ENCODE data around the gene ITGAV. TPM values are rescaled to one million over a fixed set of nuclear protein-coding genes. Genes with fewer than 3 reads are reported as not detected.

The ITGAV gene
- total RNA-seq, 2 donors from 2014 or later: 11.2 to 11.8 TPM

DNA sequence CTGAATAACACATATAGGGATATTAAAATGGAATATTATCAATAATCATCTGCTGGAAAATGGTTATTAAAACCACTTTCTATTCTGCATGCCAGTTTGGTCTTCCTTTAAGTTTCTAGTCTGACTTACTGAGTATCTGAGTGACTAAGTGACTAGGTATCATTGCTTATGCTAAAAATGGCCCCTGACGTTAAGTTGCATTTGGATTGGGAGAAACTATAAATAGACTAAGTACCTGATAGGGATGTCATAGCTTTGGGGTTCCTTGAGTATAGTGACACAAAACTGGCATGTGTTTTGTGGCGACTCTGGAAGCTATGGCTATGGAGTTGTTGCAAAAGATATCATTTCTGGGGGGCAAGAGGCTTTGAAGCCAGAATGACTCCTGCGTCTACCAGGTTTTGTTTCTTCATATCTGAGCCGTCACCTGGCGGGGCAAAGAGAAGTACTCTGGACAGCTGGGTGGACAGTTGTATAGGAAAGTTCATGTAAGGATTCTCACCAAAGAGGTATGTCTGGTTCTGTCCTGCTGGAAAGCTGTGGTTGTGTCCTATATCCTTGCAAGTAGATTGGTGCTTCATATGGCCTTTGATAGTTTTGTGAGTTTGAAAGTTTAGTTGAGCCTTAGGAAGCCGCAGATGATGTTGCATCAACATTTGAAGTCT is 17.9 kb downstream of the ITGAV start:
- no peaks in the 10 kb centered on the region for H3K9me3 Mint-ChIP-seq
- H3K27me3 Mint-ChIP-seq (ENCODE audit: low read depth): no peaks in the 10 kb centered on the region
- ATAC-seq (replicated peaks in 1 of 2) (no peak), DNase-seq (no peak)
- no peaks in the 10 kb centered on the region for H3K36me3 Mint-ChIP-seq (ENCODE audit: insufficient read depth in 2 of 2)
- H3K4me3 Mint-ChIP-seq: no peak overlapping the region
- no peaks in the 10 kb centered on the region for H3K4me1 Mint-ChIP-seq (ENCODE audit: low read depth)
- H3K27ac Mint-ChIP-seq: no peak overlapping the region

DNA sequence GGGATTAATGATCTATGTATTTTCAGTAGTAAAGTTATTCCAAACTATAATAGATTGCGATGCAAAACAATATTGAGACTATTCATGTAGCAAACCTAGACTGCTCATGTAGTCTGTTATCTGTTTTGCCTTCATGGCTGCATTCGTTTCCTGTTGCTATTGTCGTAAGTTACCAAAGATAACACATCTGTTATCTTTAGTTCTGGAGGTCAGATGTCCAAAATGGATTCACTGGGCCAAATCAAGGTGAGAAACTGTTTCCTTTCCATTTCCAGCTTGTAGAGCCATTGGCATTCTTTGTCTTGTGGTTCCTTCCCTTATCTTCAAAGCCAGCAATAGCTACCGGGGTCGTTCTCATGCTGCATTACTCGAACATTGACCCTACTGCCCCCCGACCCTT is 20.9 kb downstream of the ITGAV start:
- Mint-ChIP-seq H3K27ac (no peak overlapping the region), H3K27me3 (ENCODE audit: low read depth) (no peaks in the 10 kb centered on the region), H3K4me3 (no peak overlapping the region), H3K9me3 (no peaks in the 10 kb centered on the region), H3K4me1 (ENCODE audit: low read depth) (no peaks in the 10 kb centered on the region), H3K36me3 (ENCODE audit: insufficient read depth in 2 of 2) (no peaks in the 10 kb centered on the region)
- ATAC-seq (replicated peaks in 1 of 2) (no peak), DNase-seq (no peak)

DNA sequence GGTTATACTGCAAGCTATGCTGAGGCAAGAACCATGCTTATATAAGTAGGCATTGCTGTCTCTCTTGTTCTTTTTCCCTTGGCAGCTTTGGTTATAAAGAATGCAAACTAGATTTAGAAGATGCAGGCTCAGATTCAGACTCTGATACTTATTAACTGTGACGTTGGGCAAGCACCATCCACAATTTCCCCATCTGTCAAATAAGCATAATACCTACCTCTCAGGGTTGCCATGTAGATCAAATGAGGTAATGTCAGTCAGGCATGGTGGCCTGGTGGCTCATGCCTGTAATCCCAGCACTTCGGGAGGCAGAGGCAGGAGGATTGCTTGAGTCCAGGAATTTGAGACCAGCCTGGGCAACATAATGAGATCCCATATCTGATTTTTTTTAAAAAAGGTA is 21.7 kb downstream of the ITGAV start:
- DNase-seq: no peak
- Mint-ChIP-seq H3K36me3 (ENCODE audit: insufficient read depth in 2 of 2) (no peaks in the 10 kb centered on the region), H3K27ac (no peak overlapping the region), H3K4me1 (ENCODE audit: low read depth) (no peaks in the 10 kb centered on the region), H3K4me3 (no peak overlapping the region), H3K27me3 (ENCODE audit: low read depth) (no peaks in the 10 kb centered on the region), H3K9me3 (no peaks in the 10 kb centered on the region)
- ATAC-seq (replicated peaks in 1 of 2): no peak

DNA sequence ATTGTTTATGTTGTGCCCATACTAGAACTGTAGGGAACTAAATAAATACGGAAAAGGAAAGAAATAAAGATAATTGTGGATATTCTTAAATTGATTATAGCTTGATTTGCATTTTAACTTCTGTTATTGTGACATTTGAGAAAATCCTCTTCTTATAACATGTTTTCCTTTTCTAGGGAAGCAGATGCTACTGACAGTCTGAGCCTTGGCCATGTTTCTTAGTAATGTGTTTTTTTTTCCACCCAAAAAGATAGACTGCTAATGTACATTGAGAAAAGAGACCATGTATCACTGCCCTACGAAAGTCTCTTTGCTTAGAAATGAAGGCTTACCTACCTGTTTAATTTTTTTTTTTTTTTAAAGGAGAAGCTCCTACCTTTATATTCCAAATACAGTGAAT is 22.2 kb downstream of the ITGAV start:
- Mint-ChIP-seq H3K36me3 (ENCODE audit: insufficient read depth in 2 of 2) (no peaks in the 10 kb centered on the region), H3K4me1 (ENCODE audit: low read depth) (no peaks in the 10 kb centered on the region), H3K27ac (no peak overlapping the region), H3K27me3 (ENCODE audit: low read depth) (no peaks in the 10 kb centered on the region), H3K9me3 (no peaks in the 10 kb centered on the region), H3K4me3 (no peak overlapping the region)
- ATAC-seq (replicated peaks in 1 of 2) (no peak), DNase-seq (no peak)

DNA sequence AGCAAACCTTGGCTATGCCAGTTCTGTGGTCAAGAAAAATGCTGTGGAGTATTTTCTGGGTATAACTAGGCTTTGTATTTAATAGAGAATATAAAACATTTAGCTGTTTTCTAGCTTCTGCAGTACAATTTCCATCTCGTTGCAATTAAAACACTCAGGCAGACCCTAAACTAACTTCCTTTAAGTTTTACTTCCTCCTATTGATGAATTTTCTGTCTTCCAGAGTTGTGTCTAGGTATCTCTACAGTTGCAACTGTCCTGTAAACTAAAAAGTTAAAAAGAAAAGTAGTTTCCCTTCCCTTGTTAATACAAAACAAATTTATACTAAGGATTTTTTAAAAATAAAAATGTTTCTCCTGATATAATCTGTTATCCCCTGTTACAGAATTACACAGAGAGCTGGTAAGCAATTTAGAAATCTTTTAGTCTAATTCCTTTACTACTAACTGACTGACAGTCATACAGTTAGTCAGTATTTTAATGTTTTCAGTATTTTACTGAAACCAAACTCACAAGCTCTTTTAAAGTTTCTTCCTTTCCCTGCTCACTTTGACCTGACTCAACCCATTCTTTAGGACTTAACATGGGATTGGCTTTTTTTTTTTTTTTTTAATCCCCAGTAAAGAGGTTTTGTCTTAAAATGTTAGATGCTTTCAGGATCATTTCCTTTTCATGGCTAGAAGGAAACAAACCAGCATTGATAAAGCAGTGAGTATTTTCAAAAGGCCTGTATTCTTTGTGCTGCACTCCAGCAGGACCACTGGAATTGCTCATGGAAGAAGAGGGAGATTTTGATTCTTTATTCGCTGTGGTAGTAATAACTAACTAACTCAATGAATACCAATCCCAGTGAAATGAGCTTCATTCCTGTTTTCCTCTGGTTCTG is 22.9 kb downstream of the ITGAV start:
- Mint-ChIP-seq H3K9me3 (no peaks in the 10 kb centered on the region), H3K4me3 (no peak overlapping the region), H3K36me3 (ENCODE audit: insufficient read depth in 2 of 2) (no peaks in the 10 kb centered on the region), H3K4me1 (ENCODE audit: low read depth) (no peaks in the 10 kb centered on the region), H3K27ac (no peak overlapping the region), H3K27me3 (ENCODE audit: low read depth) (no peaks in the 10 kb centered on the region)
- DNase-seq (no peak), ATAC-seq (replicated peaks in 1 of 2) (no peak)

DNA sequence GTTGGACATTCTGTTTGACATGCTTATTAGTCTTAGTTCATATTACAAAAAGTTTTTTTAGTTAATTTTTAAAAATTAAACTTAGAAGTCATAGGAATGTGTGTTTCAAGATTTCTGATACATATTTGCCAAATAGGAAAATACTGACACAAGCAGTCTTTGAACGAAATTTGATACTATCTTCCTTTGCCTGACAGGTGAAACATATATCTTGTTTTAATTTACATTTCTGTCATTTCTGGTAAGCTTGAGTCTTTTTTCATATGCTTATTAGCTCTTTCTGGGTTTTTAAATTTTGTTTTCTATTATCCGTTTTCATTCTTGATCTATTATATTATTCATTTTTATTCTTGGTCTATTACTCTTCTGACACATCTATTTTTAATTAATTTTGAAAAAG is 24.5 kb downstream of the ITGAV start:
- Mint-ChIP-seq H3K27me3 (ENCODE audit: low read depth) (no peaks in the 10 kb centered on the region), H3K4me1 (ENCODE audit: low read depth) (no peaks in the 10 kb centered on the region), H3K4me3 (no peak overlapping the region), H3K9me3 (no peaks in the 10 kb centered on the region), H3K36me3 (ENCODE audit: insufficient read depth in 2 of 2) (no peaks in the 10 kb centered on the region), H3K27ac (no peak overlapping the region)
- DNase-seq (no peak), ATAC-seq (replicated peaks in 1 of 2) (no peak)

DNA sequence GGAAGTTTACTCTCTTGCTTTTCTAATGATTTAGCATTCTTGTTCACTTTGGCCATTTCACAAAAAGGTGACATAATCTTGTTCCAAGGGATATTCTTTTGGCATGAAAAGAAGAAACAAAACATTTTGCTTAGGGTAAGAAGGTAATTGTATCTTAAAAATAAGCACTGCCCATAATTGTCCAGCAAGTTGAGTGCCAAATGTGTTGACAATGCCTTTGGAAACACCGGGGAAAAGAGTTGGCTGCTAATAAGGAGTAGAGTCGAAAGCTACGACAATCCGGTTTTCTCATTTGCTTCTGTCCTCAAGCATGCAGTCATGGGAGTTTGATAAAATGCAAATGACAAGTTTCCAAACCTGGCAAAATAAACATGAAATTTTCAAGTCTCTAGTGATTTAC is 27.3 kb downstream of the ITGAV start:
- ATAC-seq (replicated peaks in 1 of 2) (no peak), DNase-seq (no peak)
- H3K9me3 Mint-ChIP-seq: no peaks in the 10 kb centered on the region
- H3K27ac Mint-ChIP-seq: no peak overlapping the region
- no peaks in the 10 kb centered on the region for H3K4me1 Mint-ChIP-seq (ENCODE audit: low read depth)
- H3K27me3 Mint-ChIP-seq (ENCODE audit: low read depth): no peaks in the 10 kb centered on the region
- H3K4me3 Mint-ChIP-seq: no peak overlapping the region
- H3K36me3 Mint-ChIP-seq (ENCODE audit: insufficient read depth in 2 of 2): no peaks in the 10 kb centered on the region

DNA sequence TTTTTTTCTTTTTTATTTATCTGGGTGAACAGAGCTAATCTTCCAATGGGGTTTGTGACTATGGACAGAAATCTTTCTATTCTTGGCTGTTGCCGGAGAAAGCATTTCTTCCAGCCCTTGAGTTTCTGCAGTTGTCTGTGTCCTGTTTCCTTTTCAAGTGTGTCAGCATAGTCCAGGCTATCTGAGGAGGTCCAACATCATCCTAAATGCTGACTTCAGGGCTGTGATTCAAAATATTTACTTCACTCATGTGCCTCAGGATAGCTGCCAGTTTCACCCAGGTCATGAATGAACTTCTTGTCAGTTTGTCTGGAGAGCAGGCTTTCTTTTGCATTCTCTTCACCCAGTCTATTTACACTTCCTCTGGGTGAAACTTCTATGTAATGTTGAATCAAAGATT is 27.9 kb downstream of the ITGAV start:
- H3K27ac Mint-ChIP-seq: no peak overlapping the region
- H3K4me3 Mint-ChIP-seq: no peak overlapping the region
- no peak for DNase-seq
- ATAC-seq (replicated peaks in 1 of 2): no peak
- H3K27me3 Mint-ChIP-seq (ENCODE audit: low read depth): no peaks in the 10 kb centered on the region
- no peaks in the 10 kb centered on the region for H3K9me3 Mint-ChIP-seq
- no peaks in the 10 kb centered on the region for H3K4me1 Mint-ChIP-seq (ENCODE audit: low read depth)
- no peaks in the 10 kb centered on the region for H3K36me3 Mint-ChIP-seq (ENCODE audit: insufficient read depth in 2 of 2)

DNA sequence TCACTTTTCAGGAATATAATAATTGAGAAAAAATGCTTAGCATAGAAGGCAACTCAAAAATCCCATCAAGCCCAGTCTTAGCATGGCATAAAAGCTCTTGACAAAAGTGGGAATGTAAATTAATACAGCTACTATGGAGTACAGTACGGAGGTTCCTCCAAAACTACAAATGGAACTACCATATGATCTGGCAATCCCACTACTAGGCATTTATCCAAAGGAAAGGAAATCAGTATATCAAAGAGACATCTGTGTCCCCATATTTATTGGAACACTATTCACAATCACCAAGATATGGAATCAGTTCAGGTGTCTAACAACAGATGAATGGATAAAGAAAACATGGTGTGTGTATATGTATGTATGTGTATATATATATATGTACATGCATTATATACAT is 28.8 kb downstream of the ITGAV start:
- peaks cover 3 to 5% of the 10 kb centered on the region in 2 donors for H3K36me3 Mint-ChIP-seq (ENCODE audit: insufficient read depth in 2 of 2)
- ATAC-seq (replicated peaks in 1 of 2) (no peak), DNase-seq (no peak)
- H3K27ac Mint-ChIP-seq: no peak overlapping the region
- H3K4me3 Mint-ChIP-seq: no peak overlapping the region
- H3K4me1 Mint-ChIP-seq (ENCODE audit: low read depth): no peaks in the 10 kb centered on the region
- no peaks in the 10 kb centered on the region for H3K27me3 Mint-ChIP-seq (ENCODE audit: low read depth)
- no peaks in the 10 kb centered on the region for H3K9me3 Mint-ChIP-seq

DNA sequence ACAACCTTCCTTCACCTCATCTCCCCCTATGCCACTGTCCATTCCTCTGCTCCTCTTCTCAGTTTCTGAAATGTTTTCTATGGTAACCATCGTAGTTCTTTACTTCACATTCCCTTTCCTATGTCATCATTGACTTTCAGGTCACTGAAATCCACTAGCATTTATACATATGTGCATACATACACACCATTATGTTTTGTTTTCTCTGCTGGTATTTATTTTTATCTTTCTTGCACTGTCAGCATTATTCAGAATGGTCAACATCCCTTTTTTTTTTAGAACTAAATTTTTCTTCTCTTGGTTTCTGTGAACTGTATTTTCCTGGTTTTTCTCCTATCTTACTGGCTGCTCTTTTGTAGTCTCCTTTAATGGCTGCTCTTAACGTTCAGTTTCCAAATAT is 33.2 kb downstream of the ITGAV start:
- no peak for ATAC-seq (replicated peaks in 1 of 2)
- H3K4me3 Mint-ChIP-seq: no peak overlapping the region
- H3K27me3 Mint-ChIP-seq (ENCODE audit: low read depth): no peaks in the 10 kb centered on the region

DNA sequence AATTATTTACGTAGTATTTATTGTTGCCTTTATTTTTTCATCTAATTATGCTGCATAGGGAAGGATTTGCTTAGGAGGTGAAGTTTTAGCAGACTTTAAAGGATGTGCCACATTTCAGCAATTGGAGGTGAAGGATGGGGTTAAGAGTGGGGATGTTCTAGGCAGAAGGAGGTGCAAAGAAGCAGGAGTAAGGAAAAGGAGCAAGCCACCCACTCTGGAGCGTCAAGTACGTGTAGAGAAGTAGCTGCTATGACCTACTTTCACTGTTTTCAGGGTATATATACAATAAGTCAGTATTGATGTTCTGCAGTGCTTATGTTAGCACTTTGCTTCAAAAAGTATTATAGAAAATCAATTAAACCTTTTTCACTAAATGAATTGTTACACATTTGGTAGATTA is 34.4 kb downstream of the ITGAV start:
- H3K4me1 Mint-ChIP-seq (ENCODE audit: low read depth): no peaks in the 10 kb centered on the region
- H3K9me3 Mint-ChIP-seq: no peaks in the 10 kb centered on the region
- ATAC-seq (replicated peaks in 1 of 2) (no peak), DNase-seq (no peak)
- H3K36me3 Mint-ChIP-seq (ENCODE audit: insufficient read depth in 2 of 2): peaks cover 7% of the 10 kb centered on the region in 2 donors
- H3K27me3 Mint-ChIP-seq (ENCODE audit: low read depth): no peaks in the 10 kb centered on the region
- H3K4me3 Mint-ChIP-seq: no peak overlapping the region
- H3K27ac Mint-ChIP-seq: no peak overlapping the region

More for the DNA sequence above, 33.2 kb downstream of the ITGAV start:
- DNase-seq: no peak
- Mint-ChIP-seq H3K36me3 (ENCODE audit: insufficient read depth in 2 of 2) (peaks cover 7% of the 10 kb centered on the region in 2 donors), H3K27ac (no peak overlapping the region), H3K9me3 (no peaks in the 10 kb centered on the region), H3K4me1 (ENCODE audit: low read depth) (no peaks in the 10 kb centered on the region)

DNA sequence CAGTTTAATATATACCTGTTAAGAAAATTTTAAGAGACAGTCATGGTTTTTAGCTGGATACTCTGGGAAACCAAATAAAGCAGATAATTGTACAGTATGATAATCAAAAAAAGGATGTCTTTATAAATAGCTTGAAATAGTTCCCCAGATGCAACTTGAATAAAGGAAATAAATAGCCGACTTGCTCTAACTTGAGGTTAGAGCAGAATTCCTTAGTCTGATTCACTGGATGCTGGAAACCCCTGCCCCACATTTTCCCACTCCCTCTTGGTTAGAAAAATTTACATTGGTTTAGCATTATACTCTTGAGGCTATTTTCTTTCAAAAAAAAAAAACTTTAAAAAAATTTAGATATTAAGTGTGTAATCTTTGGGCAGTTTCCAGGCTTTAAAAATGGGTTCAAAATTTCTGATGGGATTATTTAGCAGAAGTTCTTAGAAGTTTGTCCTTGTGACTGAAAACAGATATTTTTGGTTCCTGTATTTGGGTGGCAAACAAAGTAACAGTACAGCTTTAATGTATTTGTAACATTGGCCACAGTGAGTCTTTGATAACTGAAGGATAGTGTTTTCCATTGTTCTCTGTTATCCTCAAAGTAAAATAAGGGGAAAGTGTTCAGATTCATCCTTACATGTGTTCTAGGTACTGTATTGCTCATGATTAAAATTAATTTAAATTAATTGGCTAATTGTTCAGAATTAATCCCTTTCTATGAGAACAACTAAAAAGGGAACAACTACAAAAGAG is 39.6 kb downstream of the ITGAV start:
- Mint-ChIP-seq H3K36me3 (ENCODE audit: insufficient read depth in 2 of 2) (no peaks in the 10 kb centered on the region), H3K9me3 (no peaks in the 10 kb centered on the region), H3K27me3 (ENCODE audit: low read depth) (no peaks in the 10 kb centered on the region), H3K4me1 (ENCODE audit: low read depth) (no peaks in the 10 kb centered on the region), H3K27ac (no peak overlapping the region), H3K4me3 (no peak overlapping the region)
- ATAC-seq (replicated peaks in 1 of 2): no peak
- no peak for DNase-seq

DNA sequence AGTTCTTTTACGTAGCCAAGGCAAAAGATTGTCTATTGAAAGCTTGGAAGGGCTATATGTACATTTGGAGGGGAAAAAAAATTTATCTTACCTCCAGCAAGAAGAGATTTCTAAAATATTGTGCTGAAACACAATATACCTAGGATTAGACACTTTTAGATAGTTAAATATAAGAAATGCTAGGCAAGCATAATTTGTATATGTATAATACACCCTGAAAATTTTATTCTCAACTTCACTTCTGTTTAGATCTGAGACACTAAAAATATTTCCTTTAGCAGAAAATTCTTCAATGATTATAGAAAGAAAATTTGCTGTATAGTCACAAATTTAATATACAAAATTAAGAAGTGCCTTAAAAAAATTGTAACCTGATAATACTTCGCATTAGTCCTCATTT is 42.6 kb downstream of the ITGAV start:
- Mint-ChIP-seq H3K4me1 (ENCODE audit: low read depth) (no peaks in the 10 kb centered on the region), H3K36me3 (ENCODE audit: insufficient read depth in 2 of 2) (no peaks in the 10 kb centered on the region), H3K9me3 (no peaks in the 10 kb centered on the region), H3K4me3 (no peak overlapping the region), H3K27me3 (ENCODE audit: low read depth) (no peaks in the 10 kb centered on the region), H3K27ac (no peak overlapping the region)
- no peak for ATAC-seq (replicated peaks in 1 of 2)
- DNase-seq: no peak
